Measurements from ENCODE around the gene CSGALNACT2.

Gene CSGALNACT2

DNA sequence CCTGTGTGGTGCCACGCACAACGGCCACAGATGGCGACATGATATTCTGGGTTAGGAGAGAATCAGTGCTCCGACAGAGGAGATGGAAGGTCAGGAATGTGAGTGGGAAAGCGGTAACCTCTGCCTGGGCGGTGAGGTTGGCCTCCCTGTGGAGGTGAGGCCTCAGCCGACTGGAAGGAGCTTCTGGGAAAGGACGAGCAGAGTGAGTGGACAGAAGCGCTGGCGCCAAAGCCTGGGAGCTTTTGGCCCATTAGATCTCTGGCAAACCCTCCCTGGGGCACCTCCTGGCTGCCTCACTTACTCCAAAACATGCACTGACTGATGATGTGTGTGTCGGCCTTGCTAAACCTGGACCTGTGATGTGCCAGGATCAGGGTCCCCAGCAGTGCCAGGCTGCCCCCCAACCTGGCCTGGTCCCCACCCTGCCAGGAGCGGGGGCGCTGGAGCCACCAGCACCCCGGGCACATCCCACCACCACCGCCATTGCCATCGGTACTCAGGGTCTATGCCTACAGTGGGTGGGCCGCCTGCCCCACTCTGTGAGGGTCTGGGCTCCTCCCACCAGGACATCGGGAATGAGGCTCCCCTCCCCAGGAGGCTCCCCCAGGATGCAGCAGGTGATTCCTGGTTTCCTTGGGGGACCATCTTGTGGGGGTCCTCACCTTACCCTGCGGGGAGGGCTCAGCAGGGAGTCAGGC is 77.7 kb downstream of the CSGALNACT2 start:
- H3K27me3 ChIP-seq (ENCODE audit: low read length) = no peaks in the 10 kb centered on the region
- no peak overlapping the region for H2AFZ ChIP-seq (ENCODE audit: low read depth, low read length, severe bottlenecking)
- no peak overlapping the region for H3K4me3 ChIP-seq (ENCODE audit: insufficient read depth, low read length, poor library complexity, severe bottlenecking)
- no peaks in the 10 kb centered on the region for H3F3A ChIP-seq (ENCODE audit: insufficient read depth)
- H3K27ac ChIP-seq (ENCODE audit: low read depth, low read length) = no peak overlapping the region
- H3K36me3 ChIP-seq (ENCODE audit: low read length) = no peaks in the 10 kb centered on the region
- no peak overlapping the region for H3K9ac ChIP-seq (ENCODE audit: low read length)
- no peaks in the 10 kb centered on the region for H4K20me1 ChIP-seq (ENCODE audit: low read depth, low read length)
- no peak for TF ChIP-seq EZH2phosphoT487 (conservative IDR thresholded peaks at IDR 0.05; ENCODE audit: low read length)
- TF ChIP-seq, protein P1, sequence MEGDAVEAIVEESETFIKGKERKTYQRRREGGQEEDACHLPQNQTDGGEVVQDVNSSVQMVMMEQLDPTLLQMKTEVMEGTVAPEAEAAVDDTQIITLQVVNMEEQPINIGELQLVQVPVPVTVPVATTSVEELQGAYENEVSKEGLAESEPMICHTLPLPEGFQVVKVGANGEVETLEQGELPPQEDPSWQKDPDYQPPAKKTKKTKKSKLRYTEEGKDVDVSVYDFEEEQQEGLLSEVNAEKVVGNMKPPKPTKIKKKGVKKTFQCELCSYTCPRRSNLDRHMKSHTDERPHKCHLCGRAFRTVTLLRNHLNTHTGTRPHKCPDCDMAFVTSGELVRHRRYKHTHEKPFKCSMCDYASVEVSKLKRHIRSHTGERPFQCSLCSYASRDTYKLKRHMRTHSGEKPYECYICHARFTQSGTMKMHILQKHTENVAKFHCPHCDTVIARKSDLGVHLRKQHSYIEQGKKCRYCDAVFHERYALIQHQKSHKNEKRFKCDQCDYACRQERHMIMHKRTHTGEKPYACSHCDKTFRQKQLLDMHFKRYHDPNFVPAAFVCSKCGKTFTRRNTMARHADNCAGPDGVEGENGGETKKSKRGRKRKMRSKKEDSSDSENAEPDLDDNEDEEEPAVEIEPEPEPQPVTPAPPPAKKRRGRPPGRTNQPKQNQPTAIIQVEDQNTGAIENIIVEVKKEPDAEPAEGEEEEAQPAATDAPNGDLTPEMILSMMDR (IDR thresholded peaks at IDR 0.05; ENCODE audit: insufficient read depth, low read length, poor library complexity, severe bottlenecking) = no peak
- H3K9me3 ChIP-seq (ENCODE audit: insufficient read depth, low read length) = no peaks in the 10 kb centered on the region
- no peak overlapping the region for H3K4me2 ChIP-seq (ENCODE audit: low read depth, low read length, poor library complexity, severe bottlenecking)
- no peaks in the 10 kb centered on the region for H3K9me2 ChIP-seq (replicated peaks; ENCODE audit: insufficient read depth, low read length)
- H3K79me2 ChIP-seq (ENCODE audit: insufficient read depth, low read length) = no peaks in the 10 kb centered on the region

DNA sequence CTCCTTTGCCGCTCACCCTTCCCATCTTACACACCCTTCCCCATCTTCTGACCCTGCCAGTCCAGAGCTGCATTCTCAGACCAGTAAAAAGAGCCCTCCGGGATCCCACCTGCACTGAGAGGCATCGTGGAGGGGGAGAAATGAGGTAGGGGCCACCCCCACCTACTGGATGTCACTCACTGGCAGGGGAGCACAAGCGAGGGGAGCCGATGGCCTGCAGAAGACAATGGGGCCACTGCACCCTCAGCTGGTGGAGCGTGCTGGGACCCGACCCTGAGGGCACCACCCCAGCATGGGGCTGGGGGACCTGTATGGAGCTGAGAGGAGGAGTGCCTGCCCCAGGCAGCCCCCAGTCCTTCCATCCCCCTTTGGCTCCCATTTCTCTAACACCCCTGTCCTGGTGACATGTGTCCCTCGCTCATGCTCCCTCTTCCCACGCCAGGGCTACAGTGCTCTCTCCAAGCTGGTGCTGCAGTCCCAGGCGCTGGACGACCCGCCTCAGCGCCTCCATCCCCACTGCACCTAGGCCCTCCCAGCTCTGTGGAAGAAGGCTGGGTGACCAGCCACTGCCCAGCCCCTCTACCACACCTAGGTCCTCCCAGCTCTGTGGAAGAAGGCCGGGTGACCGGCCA is 78.8 kb downstream of the CSGALNACT2 start:
- Histone ChIP-seq H3K27ac (ENCODE audit: low read depth, low read length) (no peak overlapping the region), H3K27me3 (ENCODE audit: low read length) (no peaks in the 10 kb centered on the region), H3K4me2 (ENCODE audit: low read depth, low read length, poor library complexity, severe bottlenecking) (no peak overlapping the region), H3K9me3 (ENCODE audit: insufficient read depth, low read length) (no peaks in the 10 kb centered on the region), H3K4me3 (ENCODE audit: insufficient read depth, low read length, poor library complexity, severe bottlenecking) (no peak overlapping the region), H3K9ac (ENCODE audit: low read length) (no peak overlapping the region), H2AFZ (ENCODE audit: low read depth, low read length, severe bottlenecking) (no peak overlapping the region), H4K20me1 (ENCODE audit: low read depth, low read length) (no peaks in the 10 kb centered on the region), H3F3A (ENCODE audit: insufficient read depth) (no peaks in the 10 kb centered on the region), H3K9me2 (replicated peaks; ENCODE audit: insufficient read depth, low read length) (no peaks in the 10 kb centered on the region), H3K36me3 (ENCODE audit: low read length) (no peaks in the 10 kb centered on the region), H3K79me2 (ENCODE audit: insufficient read depth, low read length) (no peaks in the 10 kb centered on the region)
- TF ChIP-seq, protein P1 (IDR thresholded peaks at IDR 0.05; ENCODE audit: insufficient read depth, low read length, poor library complexity, severe bottlenecking) = no peak
- TF ChIP-seq EZH2phosphoT487 (conservative IDR thresholded peaks at IDR 0.05; ENCODE audit: low read length) = no peak

DNA sequence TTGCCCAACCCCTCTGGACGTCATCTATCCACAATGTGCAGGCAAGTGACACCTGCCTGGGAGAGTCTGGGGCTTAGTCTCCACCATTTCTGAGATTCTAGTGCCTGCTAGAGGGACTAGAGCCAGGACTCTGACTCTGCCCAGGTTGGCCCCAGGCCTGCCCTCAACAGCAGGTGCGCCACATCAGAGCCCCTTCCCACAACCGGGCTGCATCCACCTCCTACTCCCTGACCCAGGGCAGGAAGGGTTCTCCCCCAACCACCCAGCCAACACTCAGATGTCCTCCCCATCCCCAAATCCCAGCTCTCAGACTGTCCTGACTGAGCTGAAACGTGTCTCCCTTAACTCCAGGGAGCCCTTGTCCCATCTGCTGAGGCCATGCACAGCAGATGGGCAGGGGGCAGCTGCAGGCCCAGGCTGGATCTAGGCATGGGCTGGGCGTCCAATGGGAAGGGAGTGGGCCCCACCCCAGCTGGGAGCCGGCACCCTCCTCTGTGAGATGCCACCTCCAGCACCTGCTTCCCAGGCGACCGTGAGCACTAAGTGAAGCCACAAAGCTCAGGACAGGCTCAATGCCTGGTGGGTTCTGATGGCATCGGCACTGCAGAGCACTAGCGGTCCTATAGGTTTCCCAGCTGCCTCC is 79.4 kb downstream of the CSGALNACT2 start:
- H3K9ac ChIP-seq (ENCODE audit: low read length) = no peak overlapping the region

More for the DNA sequence above, 79.4 kb downstream of the CSGALNACT2 start:
- Histone ChIP-seq H4K20me1 (ENCODE audit: low read depth, low read length) (no peaks in the 10 kb centered on the region), H3K79me2 (ENCODE audit: insufficient read depth, low read length) (no peaks in the 10 kb centered on the region), H3K4me2 (ENCODE audit: low read depth, low read length, poor library complexity, severe bottlenecking) (no peak overlapping the region), H3K9me2 (replicated peaks; ENCODE audit: insufficient read depth, low read length) (no peaks in the 10 kb centered on the region), H3K27me3 (ENCODE audit: low read length) (no peaks in the 10 kb centered on the region), H3K9me3 (ENCODE audit: insufficient read depth, low read length) (no peaks in the 10 kb centered on the region), H3K27ac (ENCODE audit: low read depth, low read length) (no peak overlapping the region), H2AFZ (ENCODE audit: low read depth, low read length, severe bottlenecking) (no peak overlapping the region), H3K36me3 (ENCODE audit: low read length) (no peaks in the 10 kb centered on the region), H3K4me3 (ENCODE audit: insufficient read depth, low read length, poor library complexity, severe bottlenecking) (no peak overlapping the region), H3F3A (ENCODE audit: insufficient read depth) (no peaks in the 10 kb centered on the region)
- TF ChIP-seq, protein P1 (IDR thresholded peaks at IDR 0.05; ENCODE audit: insufficient read depth, low read length, poor library complexity, severe bottlenecking) = no peak
- no peak for TF ChIP-seq EZH2phosphoT487 (conservative IDR thresholded peaks at IDR 0.05; ENCODE audit: low read length)

All from SU-DHL-6 (cell line).